ENCODE data around the gene SLC2A6. TPM values are rescaled to one million over a fixed set of nuclear protein-coding genes. Genes with fewer than 3 reads are reported as not detected.
A peak's percentile ranks its signal among the peaks of the same experiment; 100 is the strongest.

SLC2A6 gene
- total RNA-seq, 6 donors from 2014 or later = 5.2 to 17.2 (median 7.5) TPM

DNA sequence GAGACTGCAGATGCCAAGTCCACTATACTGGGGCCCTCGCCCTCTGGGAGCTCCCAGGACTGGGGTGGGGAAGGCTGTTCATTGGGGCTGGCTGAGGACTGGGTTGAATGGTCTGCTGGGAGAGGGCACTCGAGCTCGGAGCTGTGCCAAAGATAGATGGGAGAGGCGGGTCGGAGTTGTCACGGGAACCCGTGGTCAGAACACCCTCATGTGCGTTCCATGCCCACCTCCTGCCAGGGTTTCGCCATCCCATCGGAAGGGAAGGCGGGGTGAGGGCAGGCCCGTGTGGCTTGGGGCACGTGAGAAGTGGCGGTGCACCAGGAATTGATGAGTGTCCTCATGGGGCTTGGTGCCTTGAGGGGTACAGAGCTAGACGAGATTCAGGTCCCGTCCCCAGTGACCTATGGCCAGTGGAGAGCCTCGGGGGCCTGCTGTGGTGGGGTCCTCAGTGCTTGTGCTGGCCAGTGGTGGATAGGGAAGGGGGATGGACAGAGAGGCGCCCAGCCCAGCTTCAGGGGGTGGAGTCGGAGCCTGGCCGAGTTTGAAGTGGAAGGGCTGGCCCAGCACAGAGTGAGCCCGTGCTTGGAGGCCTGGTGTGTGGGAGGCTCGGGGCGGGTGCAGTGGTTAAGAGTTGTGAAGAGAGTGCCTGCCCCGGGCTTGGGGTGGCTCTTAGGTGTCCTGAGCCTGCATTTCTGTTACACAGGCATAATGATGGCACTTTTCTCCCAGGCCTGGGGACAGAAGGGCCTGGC, 14.9 kb downstream of the SLC2A6 start:
- TF ChIP-seq EP300 (IDR thresholded peaks at IDR 0.05) = no peak
- peak in 1 of 2 donors; percentile 9 for TF ChIP-seq POLR2AphosphoS5 (IDR thresholded peaks at IDR 0.05)
- H3K27me3 ChIP-seq = no peaks in the 10 kb centered on the region
- ATAC-seq (ENCODE audit: low FRiP score in 2 of 2) (peak in 1 of 2 donors; percentile 77), DNase-seq (peak; percentile 74 to 90)
- H3K27ac ChIP-seq = peak overlapping the region in 2 of 4 donors; percentile 53 to 64
- 77 to 83% methylated on average over 23 to 24 of the region's 24 CpGs for WGBS, 2 donors
- H3K36me3 ChIP-seq = peaks cover 0 to 20% (median 11%) of the 10 kb centered on the region in 4 donors
- no peaks in the 10 kb centered on the region for H3K9me3 ChIP-seq
- no peak overlapping the region for H3K4me3 ChIP-seq
- H3K4me1 ChIP-seq = peaks cover 15 to 47% (median 31%) of the 10 kb centered on the region in 4 donors

GRCh38 chr9:133463234-133463863, 15.6 kb downstream of the SLC2A6 start:
- H3K4me3 ChIP-seq = no peak overlapping the region
- TF ChIP-seq, protein P1, sequence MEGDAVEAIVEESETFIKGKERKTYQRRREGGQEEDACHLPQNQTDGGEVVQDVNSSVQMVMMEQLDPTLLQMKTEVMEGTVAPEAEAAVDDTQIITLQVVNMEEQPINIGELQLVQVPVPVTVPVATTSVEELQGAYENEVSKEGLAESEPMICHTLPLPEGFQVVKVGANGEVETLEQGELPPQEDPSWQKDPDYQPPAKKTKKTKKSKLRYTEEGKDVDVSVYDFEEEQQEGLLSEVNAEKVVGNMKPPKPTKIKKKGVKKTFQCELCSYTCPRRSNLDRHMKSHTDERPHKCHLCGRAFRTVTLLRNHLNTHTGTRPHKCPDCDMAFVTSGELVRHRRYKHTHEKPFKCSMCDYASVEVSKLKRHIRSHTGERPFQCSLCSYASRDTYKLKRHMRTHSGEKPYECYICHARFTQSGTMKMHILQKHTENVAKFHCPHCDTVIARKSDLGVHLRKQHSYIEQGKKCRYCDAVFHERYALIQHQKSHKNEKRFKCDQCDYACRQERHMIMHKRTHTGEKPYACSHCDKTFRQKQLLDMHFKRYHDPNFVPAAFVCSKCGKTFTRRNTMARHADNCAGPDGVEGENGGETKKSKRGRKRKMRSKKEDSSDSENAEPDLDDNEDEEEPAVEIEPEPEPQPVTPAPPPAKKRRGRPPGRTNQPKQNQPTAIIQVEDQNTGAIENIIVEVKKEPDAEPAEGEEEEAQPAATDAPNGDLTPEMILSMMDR (IDR thresholded peaks at IDR 0.05) = no peak
- no peak for TF ChIP-seq EP300 (IDR thresholded peaks at IDR 0.05)
- no peak for TF ChIP-seq POLR2AphosphoS5 (IDR thresholded peaks at IDR 0.05)
- no peak for TF ChIP-seq POLR2A (IDR thresholded peaks at IDR 0.05)
- DNase-seq (peak in 1 of 2 donors; percentile 82), ATAC-seq (ENCODE audit: low FRiP score in 2 of 2) (no peak)
- peaks cover 0 to 16% (median 10%) of the 10 kb centered on the region in 4 donors for H3K36me3 ChIP-seq
- no peaks in the 10 kb centered on the region for H3K9me3 ChIP-seq
- H3K27me3 ChIP-seq = no peaks in the 10 kb centered on the region
- H3K4me1 ChIP-seq = peaks cover 17 to 53% (median 33%) of the 10 kb centered on the region in 4 donors
- WGBS, 2 donors = 91 to 95% methylated on average over 21 to 22 of the region's 22 CpGs
- peak overlapping the region in 1 of 4 donors; percentile 23 for H3K27ac ChIP-seq

GRCh38 chr9:133461975-133462374, 16.9 kb downstream of the SLC2A6 start:
- H3K4me1 ChIP-seq = peaks cover 17 to 53% (median 33%) of the 10 kb centered on the region in 4 donors
- whole genome bisulfite sequencing, 2 donors = 69% methylated on average over 4 of the region's 4 CpGs; no CpG with 5 or more reads in 1 of the 2 donors
- no peak overlapping the region for H3K27ac ChIP-seq

GRCh38 chr9:133460405-133461175, 18.3 kb downstream of the SLC2A6 start:
- Histone ChIP-seq H3K4me1 (peaks cover 17 to 53% (median 33%) of the 10 kb centered on the region in 4 donors), H3K36me3 (peaks cover 0 to 7% (median 5%) of the 10 kb centered on the region in 4 donors), H3K27me3 (no peaks in the 10 kb centered on the region), H3K4me3 (peak overlapping the region; percentile 78 to 89 (median 86)), H3K9me3 (no peaks in the 10 kb centered on the region), H3K27ac (peak overlapping the region; percentile 91 to 96 (median 94))
- ATAC-seq (ENCODE audit: low FRiP score in 2 of 2) (peak in 1 of 2 donors; percentile 27), DNase-seq (peak; percentile 72 to 83)
- WGBS, 2 donors = 12 to 38% methylated on average over 5 to 27 of the region's 30 CpGs
- TF ChIP-seq EP300 (IDR thresholded peaks at IDR 0.05) (no peak), POLR2A (IDR thresholded peaks at IDR 0.05) (peak in 2 of 4 donors; percentile 32 to 41), POLR2AphosphoS5 (IDR thresholded peaks at IDR 0.05) (peak; percentile 42 to 44)
- TF ChIP-seq, protein P1 (IDR thresholded peaks at IDR 0.05) = no peak

More at GRCh38 chr9:133461975-133462374, 16.9 kb downstream of the SLC2A6 start:
- DNase-seq (no peak), ATAC-seq (ENCODE audit: low FRiP score in 2 of 2) (no peak)
- TF ChIP-seq POLR2A (IDR thresholded peaks at IDR 0.05) = no peak
- no peak for TF ChIP-seq POLR2AphosphoS5 (IDR thresholded peaks at IDR 0.05)
- TF ChIP-seq, protein P1 (IDR thresholded peaks at IDR 0.05) = no peak
- TF ChIP-seq EP300 (IDR thresholded peaks at IDR 0.05) = no peak
- no peak overlapping the region for H3K4me3 ChIP-seq
- no peaks in the 10 kb centered on the region for H3K9me3 ChIP-seq
- peaks cover 0 to 13% (median 9%) of the 10 kb centered on the region in 4 donors for H3K36me3 ChIP-seq
- no peaks in the 10 kb centered on the region for H3K27me3 ChIP-seq
